GM19238 (cell line): ENCODE data around the gene NSUN7.
"Not testable (repeated sequence)": the region's sequence is repeated elsewhere in the genome, so short reads cannot be mapped to it uniquely, and the experiment has no call there.

Experiments
- DNase-seq: peaks from one replicate; pipeline ENCODE4 v3.0.0; 2011; ENCODE audit warnings: low spot score; ENCODE audit not compliant: insufficient read length

The NSUN7 gene

DNA sequence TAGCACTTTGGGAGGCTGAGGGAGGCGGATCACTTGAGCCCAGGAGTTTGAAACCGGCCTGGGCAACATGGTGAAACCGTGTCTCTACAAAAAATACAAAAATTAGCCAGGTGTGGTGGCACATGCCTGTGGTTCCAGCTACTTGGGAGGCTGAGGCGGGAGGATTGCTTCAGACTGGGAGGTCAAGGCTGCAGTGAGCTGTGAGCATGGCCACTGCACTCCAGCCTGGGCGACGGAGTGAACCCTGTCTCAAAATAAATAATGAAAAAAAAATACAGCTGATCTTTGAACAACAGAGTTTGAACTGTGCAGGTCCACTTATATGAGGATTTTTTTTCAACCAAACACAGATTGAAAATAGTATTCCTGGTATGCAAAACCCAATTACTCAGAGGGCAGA, 67.4 kb downstream of the NSUN7 start:
- not testable (repeated sequence) for DNase-seq

DNA sequence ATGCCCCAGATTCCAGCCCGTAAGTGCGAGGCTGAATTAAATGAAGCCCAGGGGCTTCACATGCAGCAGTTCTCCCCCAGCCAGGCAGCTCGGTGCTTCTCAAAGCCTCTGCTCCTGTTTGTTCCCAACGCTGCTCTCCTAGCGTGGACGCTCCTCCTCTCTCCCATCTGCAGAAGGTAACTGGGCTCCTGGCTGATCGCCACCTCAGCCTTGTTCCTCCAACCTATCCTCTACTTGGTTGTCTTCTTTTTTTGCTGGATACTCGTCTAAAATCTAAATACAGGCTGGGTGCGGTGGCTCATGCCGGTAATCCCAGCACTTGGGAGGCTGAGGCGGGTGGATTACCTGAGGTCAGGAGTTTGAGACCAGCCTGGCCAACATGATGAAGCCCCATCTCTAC, 70.3 kb downstream of the NSUN7 start:
- no peak for DNase-seq

DNA sequence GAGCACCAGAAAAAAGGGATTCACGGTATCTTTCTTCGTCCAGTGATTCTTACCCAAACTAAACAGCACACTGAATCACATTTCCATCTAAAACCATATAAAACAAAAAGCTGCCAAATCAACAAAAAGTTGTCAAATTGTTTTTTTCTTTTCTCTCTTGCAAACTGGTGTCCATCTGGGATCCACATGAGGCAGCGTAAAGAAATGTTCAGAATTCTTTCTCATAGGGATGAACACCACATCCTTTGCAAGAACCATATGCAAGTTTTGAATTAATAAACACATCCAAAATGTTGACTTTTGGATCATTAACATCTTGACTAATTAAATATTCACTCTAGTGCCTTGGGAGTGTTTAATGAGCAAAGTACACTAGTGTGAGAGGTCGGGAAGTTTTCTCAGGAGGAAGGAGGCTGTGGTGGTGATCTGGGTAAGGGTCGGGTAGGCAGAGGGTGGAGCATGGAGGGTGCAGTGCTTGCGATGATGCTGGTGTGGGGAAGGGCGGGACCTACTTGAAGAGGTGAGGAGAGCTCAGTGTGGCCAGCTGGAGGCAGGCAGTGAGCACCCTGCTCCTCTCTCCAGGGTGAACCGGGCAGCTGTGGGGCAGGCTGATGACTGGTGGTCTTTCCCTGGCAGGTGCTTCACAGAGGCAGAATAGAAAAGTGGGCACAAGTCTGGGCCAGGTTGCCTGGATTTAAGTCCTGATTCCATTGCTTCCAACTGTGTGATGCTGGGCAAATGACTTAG, 72.8 kb downstream of the NSUN7 start:
- no peak for DNase-seq

DNA sequence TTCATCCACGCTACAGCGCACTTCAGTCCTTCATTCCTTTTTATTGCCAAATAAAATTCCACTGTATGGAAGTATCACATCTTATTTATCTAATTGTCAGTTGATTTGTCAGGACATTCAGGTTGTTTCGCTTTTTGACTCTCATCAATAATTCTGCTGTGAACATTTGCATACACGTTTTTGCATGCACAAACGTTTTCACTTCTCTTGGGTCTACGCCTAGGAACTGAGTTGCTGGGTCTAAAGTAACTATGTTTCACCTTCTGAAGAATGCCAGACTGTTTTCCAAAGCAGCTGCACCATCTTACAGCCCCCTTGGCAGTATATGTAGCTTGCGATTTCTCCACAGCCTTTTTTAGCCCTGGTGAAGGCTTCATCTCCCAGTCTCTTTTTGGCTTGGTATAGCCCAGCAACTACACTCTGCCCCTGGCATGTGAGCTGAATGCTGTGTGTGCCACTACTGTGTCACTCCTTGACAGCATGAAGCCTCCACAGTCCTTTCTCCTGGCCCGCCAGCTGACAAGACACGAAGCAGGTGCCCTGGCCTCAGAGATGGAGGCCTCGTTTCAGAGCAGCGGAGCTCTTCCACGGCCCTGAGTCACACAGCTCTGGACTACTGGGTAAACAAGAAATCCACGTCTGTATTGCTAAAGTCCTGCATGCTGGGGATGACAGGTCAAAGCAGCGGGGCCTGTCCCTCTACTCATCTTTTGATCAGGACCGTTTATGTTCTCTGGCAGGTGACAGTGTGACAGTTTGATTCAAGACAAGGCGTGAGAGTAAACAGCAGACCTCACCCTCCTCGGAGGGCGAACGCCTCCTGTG, 75.5 kb downstream of the NSUN7 start:
- DNase-seq = no peak

DNA sequence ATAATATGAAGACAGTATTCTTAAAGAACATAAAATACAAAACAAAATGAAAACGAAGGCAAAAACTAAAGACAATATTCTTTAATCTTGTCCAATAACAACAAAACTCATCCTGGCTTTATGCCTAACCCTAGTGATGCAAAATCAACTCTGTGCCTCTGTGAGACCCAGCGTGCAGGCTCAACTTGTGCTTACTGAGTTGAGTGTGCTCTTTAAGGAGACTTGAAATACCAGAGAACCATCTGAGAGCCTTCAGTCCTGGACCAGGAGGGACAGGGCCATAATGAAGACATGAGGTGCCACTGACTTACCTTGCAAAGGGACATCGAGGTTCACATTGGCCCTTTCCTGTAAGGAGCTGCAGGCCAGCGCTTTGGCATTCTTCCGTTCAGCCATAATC, 77.1 kb downstream of the NSUN7 start:
- DNase-seq = no peak

DNA sequence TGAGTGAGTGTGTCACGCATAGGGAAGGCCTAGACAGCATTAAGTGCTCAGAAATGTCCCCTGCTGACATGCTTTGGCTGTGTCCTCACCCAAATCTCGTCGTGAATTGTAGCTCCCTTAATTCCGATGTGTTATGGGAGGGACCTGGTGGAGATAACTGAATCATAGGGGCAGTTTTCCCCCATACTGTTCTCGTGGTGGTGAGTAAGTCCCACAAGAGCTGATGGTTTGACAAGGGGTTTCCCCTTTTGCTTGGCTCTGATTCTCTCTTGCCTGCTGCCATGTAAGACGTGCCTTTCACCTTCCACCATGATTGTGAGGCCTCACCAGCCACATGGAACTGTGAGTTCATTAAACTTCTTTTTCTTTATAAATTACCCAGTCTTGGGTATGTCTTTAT, 78.0 kb downstream of the NSUN7 start:
- DNase-seq = no peak

DNA sequence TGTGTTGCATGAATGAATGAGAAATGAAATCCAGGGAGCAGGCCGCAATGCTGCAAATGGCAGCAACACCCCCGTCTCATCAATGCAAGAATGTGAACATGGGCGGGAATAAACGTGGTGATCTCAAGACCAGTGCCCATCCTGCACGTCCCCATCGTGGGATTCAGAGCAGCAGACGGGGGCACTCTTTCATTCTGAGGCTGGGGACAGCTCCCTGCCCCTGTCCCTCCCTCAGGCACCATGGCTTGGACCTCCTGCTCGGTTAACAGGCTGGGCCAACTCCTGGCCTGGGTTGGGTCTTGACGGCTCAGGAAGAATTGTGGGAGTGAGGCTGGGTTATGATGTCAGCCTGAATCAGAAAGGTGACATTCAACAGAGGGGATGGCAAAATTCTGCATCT, 78.9 kb downstream of the NSUN7 start:
- DNase-seq = no peak

DNA sequence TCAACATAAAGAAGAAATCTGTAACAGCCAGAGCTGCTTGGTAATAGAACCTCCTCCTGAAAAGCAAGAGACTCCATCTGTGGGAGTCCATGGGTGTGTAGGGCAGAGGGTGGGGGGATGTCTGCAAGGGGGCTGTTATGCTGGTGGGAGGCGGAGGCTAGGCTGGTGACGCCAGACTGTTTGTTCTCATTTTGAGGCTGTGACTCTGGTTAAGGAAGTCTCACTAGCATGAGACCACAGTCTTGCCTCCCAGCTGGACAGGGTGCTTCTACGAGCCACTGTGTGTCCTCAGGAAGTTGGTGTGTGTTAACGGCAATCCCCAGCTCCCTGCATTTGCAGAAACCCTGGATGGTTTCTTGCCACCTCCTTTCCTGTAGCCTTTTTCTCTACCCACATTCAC, 79.8 kb downstream of the NSUN7 start:
- no peak for DNase-seq

DNA sequence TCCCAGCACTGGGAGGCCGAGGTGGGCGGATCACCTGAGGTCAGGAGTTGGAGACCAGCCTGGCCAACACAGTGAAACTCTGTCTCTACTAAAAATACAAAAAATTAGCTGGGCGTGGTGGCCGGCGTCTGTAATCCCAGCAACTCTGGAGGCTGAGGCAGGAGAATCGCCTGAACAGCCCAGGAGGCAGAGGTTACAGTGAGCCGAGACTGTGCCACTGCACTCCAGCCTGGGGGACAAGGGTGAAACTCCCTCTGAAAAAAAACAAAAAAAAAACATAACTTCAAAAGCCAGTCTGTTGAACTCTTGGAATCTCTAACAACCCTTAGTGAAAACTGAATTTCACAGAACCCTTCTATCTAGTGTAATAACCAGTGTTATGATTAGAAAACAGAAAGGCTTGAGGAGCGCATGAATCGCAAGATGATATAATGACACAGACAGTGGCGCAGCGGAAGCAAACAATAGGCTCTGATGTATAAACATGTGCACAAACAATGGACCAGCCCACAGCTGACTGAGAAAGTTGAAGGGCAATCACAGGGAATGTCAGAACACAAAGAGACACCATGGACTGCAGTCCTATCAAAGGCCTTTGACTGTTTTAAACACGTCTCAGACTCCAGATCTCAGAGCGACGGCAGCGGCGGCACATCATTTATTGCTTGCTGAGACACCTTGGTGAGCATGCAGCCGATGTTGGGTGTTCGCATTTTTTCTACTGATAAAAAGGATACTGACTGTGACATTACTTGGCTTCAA, 81.6 kb downstream of the NSUN7 start:
- no peak for DNase-seq

DNA sequence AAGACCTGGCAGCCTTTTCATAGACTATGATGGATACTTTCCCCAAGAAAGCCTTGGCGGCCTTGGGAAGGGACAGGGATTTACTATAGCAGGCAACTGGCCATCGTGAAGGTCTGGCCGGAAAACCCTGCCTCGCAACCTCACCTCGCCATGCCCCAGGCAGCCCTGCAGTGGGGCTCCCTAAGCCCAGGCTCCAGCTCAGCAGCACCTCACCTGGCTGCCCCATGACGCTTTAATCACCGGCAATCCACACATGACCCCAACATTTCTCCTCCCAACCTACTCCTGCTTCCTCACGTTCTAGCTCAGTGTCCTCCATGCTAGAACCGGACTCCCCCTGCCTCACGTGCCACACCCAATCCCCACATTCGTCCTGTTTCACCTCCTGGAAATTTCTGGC, 82.4 kb downstream of the NSUN7 start:
- no peak for DNase-seq

DNA sequence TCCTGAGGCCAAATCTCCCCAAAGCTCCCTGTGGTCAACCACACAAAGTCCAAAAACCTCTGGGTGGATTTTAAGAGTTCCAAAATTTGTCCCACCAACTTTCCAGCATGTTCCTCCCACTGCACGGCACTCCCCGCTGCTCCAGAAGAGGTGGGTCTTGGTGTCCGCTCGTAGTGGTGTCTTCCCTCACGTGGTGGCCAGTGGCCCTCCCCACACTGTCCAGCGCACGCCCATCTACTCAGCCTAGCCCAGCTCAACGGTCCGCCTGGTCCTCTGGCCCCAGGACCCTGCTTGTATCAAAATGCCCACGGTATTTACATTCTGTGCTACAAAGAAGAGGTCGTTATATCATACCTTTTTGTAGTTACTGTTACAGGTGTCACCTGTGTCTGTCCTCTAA, 83.5 kb downstream of the NSUN7 start:
- no peak for DNase-seq

DNA sequence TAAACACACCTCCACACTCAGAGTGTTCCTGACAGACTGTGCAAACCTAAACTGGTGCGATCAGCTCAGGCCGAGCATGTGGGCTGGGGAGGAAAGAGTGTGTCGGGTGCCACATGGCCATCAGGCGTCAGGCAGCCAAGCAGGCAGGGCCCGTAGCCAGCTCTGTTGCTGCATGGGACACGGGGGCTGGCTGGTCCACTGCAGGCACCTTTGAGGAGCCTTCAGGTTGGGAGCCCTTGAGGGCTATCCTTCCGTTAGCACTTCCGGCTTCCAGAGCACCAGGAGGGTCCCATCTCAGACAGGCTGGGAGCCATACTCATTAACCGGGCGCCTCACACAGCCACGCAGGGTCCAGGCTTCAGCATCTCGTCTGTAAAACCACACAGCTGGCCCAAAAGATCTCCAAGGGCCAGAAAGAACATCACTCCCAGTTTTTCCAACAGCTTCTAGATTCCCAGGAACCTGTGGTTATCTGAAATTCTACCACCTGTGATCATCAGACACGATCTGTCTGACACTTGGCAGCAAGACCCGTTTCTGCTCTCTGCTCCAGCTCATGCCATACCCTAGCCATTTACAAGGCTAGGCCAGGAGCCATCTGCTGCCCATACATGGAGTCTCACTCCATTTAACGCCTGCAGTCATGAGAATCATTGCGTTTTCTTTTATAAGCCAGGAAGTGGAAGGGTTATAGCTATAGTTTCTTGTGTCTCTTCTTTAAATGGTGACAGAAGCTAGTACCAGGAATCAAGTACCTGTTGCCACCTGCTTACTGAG, 87.5 kb downstream of the NSUN7 start:
- no peak for DNase-seq

DNA sequence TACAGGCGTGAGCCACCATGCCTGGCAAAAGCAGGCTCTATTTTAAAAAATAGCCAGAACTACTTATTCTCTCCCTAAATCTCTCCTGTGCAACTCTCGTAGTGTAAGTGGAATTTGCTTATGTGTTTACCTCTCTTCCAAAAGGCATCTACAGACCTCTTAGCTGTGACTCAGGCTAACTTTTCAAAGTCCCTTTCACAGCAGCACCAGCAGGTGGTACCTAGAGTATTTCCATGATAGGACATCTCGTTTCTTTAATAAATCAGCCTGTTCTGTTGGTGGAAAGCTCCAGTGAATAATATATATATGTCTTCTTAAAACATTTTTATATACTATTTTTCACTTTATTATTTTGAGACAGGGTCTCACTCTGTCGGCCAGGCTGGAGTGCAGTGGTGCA, 89.0 kb downstream of the NSUN7 start:
- no peak for DNase-seq

DNA sequence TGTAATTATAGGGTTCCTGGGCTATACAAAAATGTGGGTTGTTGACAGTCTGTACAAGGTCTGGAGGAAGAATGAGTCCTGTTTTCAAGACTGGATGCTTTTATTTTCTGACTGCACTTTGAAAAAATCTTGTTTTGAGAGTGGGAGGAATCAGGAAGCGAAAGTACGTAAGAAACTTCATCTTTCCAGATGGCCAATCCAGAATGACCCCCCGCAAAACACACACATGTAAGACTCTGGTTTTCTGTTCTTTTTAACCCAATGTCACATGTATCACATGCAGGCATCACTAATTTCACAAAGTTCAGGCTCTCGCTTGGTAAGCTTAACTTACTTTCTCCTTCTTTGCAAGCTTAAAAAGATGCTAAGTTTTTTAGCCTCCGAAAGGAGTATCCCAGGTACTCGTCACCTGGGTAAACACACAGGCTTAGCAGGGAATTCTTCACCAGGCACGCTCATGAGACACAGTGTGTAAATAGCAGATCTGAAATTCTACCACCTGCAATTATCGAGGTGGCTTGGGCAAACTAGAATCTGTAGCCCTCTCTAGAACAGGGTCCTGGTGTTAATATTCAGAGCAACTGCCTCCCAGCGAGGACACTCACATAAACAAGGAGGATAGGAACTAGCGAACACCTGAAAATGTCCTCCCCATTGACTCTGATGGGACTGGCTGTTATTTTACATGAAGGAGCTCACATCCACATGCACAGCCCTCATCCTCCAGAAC, 90.7 kb downstream of the NSUN7 start:
- DNase-seq = no peak

DNA sequence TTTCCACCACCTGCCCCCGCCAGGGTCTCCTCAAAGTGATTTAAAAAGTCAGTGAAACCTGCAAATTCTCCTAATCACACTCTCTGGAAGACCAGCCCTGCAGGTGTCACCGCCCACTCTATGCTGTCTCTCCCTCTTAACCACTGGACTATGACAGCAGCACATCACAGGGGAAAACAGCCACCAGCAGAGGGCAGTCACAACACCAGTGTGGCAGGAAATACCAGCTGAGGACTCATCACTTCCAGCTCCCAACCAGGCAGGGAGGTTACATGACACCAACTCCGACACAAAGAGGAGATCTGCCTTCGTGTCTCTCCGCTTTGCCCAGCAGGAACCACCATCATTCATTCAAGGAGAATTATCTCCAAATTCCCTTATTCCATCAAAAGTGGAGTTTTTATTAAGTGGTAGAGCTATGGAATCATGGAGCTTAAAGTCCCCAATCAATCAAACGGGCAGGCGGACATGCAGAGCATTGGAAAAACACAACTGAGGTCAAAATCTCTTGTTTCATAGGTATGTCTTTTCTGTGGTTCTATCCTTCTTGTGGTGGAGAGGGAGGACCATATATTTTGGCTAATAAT, 91.3 kb downstream of the NSUN7 start:
- DNase-seq = no peak

DNA sequence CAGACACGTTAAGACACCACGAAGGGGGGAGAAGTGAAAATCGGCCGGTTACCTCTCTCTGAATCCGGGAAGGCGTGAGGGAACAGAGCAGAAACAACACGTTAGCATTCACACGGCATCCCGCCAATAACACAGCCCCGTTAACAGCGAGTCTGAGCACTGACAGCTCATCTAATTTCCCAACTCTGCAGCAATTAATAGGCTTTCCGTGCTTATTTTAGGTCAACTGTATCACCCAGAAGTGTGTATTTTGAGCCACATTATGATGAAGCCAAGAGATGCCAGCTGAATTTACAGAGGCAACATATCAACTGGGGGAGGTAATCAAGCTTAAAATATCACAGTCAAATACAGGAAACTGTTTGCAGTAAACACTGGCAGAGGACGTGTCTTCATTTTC, 92.6 kb downstream of the NSUN7 start:
- no peak for DNase-seq

DNA sequence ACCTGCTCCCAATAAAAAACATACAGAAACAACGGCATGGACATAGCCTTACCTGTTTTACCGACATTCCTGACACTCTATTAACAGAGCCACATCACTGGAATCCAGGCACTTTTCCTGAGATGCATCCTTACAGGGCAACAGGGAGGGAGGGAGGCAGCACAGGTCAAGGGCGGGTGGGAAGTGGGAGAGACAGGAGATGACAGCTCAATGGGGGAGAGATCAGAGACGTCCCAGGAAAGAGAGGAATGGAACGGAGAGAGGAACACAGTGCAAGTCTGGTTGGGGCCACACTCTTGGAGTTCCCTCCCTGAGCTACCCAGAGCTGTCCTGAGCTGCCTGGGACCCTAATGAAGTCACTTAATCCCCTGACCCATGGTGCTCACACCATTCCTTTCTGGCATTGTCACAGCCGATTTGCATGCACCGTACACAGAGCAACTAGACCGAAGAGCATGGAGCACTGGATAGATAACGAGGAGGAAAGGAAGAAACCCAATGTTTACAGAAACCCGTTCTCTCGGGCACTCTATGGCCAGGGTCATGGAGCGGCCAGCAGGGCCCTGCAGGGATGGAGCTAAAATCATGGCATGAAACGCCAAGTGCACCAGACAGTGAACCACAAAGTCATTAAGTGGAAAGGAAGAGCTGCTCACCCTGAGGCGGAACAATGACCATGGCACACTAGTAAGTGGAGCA, 93.1 kb downstream of the NSUN7 start:
- DNase-seq = no peak

DNA sequence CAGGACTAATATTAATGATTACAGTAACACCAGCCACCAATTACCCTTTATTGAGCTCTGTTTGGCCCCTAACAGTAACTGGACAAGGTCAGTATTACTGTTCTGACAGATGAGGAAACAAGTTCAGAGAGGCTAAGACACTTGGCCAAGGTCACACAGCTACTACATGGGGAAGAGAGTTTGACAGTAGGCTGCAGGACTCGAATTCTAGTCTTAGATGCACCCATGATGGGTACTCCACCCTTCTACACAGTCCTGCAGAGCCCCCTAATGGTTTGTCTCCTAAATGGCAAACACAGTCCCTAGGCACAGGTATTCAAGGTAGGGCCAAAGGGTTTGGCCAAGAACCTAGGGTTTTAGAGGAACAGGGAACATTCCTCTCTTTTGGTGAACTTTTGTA, 93.9 kb downstream of the NSUN7 start:
- DNase-seq = no peak

DNA sequence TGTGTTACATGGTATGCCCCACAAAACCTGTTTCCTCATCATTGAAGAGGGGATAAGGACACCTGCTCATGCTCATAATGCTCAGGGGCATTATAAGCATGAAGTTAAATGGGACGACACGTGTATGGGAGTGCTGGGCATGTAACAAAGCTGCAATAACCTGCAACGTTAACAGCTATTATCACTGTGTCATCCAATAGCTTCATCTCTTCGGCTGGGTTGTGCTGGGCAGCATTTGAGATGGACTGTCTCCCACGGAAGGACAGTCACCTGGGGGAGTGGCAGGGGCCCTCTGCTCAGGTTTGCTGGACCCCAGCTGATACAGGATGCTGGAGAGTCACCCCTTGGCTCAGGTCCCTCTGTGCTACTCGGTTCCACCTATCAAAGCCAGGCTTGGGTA, 94.5 kb downstream of the NSUN7 start:
- DNase-seq = no peak
